M059J (cell line): ENCODE data around the gene SYNDIG1. TPM values are rescaled to one million over a fixed set of nuclear protein-coding genes. Genes with fewer than 3 reads are reported as not detected.

Source experiments
- DNase-seq: peaks from one replicate; pipeline ENCODE4 v3.0.0-alpha.2; 2012; ENCODE audit warnings: low read depth
- total RNA-seq: library from RNA; depleted of rRNA; stranded (reverse); fragments of >200 nt; shearing (Covaris generic); gene quantifications from 2 replicates; pipeline ENCODE4 v1.2.3, GENCODE V29; 2014

SYNDIG1 gene
- total RNA-seq, 1 experiment from 2014 or later: not detected

DNA sequence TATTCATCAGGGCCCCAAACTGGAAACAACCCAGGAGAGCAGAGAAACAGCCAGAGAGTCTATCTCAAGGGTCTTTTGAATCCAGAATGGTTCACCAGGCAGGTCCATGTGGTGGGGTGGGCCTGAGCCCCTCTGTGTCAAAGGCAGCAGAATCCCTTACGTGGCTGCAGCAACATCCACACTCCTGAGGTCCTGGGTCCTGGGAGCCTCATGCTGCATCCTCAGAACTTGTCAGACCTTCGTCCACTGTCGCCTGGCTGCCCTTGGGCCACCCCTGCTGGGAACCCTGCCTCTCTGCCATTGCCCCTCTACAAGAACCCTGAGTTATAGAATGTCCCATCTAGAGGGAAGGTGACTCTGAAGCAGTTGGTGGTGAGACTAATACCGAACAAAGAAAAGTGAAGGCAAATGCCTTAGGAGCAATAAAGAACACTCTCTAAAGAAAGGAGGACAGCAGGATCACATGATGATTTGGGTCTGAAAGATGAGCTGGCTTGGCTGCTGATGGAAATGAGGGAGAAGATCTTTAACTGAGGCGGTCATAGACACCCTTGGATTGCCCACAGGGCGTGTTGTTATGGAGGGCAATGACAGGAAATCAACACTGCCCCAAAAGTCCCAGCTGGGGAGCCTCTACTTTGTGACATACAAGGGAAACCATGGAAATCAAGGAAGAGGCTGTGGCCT, 161.2 kb downstream of the SYNDIG1 start:
- no peak for DNase-seq

DNA sequence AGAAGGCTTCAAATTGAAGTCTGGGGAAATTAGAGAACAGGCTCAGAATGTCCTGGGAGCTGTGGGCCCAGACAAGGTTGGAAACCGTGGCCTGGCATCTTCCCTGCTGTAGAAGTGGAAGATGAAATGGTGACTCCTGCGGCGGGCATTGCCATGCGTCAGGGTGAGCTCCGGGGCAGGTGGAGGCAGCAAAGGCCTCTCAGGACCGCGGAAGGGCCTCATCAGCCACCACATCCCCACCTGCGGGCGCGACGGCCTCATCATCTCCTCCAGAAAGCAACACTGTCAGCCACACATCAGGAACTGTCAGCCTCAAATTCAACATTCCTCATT, 161.7 kb downstream of the SYNDIG1 start:
- no peak for DNase-seq

DNA sequence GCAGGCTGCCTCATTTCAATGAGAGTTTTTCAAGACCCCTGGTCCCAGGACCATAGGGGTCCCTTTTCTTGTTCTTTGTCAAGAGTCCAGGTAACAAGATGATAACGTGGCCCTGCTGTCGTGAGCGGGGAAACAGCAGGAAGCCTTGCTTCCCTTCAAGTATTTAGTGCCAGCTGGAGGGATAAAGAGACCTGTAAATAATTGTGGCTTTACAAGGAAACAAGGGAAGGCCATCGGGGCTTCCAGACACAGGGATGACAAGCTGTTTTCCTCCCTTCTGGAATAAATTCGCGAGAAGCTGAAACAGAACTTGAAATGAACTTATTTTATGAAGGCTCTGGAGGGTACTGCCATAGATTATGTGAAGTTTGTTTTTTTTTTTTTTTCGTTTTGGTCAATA, 163.2 kb downstream of the SYNDIG1 start:
- no peak for DNase-seq

DNA sequence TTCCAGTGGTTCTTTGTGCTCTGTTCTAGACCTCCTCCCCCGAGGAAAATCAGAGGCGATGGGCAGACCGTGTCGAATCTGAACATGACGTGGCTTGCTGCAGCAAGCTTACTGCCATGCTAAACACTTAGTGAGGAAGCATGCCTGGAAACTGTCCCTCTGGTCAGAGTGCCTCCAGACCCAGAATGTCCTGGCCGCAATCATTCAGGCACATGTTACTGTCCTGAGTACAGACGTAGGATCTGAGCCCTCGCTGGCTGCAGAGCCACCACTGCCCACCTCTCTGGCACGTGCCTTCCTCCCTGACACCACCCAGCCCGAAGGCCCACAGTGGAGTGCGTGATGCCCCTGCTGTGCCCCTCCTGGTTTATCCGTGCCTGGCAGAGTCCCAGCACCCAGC, 163.6 kb downstream of the SYNDIG1 start:
- peak; percentile 47 for DNase-seq

DNA sequence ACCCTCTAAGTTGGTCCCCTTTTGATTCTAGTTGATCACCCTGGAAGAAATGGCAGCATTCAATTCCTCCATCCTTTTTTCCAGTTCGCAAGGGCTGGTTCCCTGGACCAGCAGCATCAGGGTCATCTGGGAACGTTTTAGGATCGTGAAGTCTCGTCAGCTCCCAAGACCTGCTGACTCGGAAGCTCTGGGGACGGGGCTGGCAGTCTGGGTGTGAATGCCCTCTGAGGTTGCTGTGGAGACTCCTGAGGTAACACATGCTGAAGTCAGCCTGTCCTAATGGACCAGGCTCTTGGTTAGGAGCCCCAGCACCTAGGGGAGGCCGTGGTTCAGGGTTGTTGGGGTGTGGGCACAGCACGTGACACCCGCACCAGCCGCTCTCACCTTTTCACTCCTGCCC, 164.1 kb downstream of the SYNDIG1 start:
- no peak for DNase-seq

DNA sequence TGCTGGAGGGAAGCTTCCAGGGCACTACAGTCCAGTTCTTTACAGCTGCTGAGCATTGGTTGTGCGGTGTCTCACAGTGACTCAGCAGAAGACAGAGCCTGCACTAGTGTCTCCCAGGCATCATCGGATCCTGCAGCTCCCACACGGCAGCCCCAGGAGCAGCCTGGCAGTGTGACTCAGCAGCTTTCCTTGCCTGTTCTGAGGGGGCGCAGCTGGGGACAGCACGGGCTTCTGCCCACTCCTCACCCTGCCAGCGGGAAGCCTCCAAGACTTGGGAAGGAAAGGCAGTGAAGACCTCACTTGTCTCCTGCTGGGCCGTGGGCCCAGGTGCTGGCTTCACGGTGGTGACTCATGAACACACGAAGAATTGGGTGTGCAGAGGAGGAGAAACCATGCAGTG, 165.4 kb downstream of the SYNDIG1 start:
- DNase-seq: peak; percentile 91

- DNase-seq: no peak
These were observed 167.2 kb downstream of the SYNDIG1 start for GRCh38 chr20:24636626-24637025.

- no peak for DNase-seq
These were observed 167.7 kb downstream of the SYNDIG1 start for GRCh38 chr20:24637087-24637486.

GRCh38 chr20:24637941-24638340, 168.5 kb downstream of the SYNDIG1 start:
- no peak for DNase-seq

DNA sequence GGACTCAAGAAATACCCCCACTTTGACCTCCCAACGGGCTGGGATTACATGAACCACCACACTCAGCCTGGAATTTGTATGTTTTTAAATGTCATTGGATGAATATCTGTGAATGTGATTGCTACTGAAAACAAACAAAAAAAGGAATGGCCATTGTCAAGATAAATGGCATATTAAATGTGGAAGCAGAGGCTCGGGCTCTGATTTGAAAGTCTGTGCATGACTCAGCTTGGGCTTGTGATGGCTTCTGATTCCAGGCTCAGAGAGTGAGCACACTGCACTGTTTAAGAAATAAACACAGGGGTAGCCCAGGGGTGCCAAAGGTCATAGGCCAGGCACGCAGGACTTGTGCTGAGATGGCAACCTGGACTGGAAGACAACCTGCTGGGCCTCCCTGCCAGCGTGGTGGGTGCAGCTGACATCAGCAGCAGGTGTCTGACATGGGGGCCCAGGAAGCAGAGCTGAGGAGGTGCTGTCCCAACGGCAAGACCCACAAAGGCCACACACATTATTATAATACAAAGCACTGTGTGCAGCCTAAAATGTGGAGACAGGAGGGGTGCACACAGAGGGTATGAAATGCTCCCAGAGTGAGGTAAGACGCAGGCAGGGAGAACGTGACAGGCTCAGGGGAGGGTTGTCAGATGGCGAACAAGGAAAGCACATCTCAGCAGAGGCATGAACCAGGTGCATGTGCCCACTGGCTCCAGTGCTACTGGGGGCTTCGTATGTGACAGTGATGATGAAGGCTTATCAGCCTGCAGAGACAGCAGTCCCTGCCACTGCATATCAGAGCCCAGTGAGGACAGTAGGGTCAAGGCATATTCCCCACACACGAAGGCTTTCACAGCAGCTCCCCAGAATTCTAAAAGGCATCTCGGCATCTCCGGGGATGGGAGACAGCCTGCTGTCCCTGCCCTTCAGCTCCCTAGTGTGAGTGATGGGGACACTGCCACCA, 169.4 kb downstream of the SYNDIG1 start:
- peak; percentile 18 for DNase-seq

DNA sequence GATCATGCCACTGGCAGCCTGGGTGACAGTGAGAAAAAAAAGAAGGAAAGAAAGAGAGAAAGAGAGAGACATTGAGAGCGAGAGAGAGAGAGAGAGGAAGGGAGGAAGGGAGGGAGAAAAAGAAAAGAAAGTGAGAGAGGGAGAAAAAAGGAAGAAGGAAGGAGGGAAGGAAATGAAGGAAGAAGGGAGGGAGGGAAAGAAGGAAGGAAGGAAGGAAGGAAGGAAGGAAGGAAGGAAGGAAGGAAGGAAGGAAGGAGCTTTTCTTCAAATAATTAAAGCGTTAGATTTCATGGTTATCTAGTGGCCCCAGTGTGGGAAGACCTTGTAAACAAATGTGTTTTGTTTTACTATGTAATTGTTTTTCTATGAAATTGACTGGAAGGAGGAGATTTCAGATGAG, 170.8 kb downstream of the SYNDIG1 start:
- DNase-seq: no peak

GRCh38 chr20:24640686-24641085, 171.3 kb downstream of the SYNDIG1 start:
- DNase-seq: no peak

- DNase-seq: no peak
These were observed 174.6 kb downstream of the SYNDIG1 start for GRCh38 chr20:24643731-24644626.

GRCh38 chr20:24646321-24646720, 176.9 kb downstream of the SYNDIG1 start:
- no peak for DNase-seq

- no peak for DNase-seq
These were observed 178.3 kb downstream of the SYNDIG1 start for GRCh38 chr20:24647713-24648112.

DNA sequence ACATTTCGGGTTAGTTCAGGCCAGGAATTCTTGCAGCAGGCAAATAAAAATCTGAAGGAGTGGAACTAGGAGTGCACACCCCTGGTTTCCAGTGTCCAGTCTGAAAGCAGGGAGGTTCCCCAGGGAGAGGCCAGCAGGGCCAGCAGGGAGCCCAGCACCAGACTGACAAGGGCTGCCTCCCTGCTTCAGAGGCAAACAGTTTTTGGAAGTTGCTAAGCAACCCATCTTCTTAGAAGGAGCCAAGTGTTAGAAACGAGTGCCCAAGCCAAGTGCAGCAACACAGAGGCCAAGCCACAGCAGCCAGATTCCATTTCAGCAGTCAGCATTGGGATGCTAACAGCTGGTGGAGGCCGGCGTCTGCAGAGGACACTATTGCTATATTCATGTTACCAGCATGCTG, 179.1 kb downstream of the SYNDIG1 start:
- no peak for DNase-seq

DNA sequence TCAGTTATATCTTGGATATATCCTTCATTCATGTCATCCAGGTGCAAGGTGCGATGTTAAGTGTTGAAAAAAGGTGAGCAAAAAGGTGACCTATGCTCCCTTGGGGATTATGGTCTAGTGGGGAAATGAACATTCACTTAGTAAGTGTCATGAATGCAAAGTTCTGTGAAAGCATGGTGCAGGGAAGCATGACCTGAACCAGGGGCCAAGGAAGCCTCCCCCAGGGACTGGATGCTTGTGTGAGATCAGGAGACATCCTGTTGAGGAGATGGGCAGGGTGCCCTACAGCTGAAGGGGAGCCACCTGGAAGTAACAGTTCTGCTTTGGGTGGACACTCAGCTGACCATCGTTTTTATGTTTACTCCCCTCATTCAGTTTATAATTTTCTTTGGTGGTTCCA, 179.5 kb downstream of the SYNDIG1 start:
- DNase-seq: no peak

GRCh38 chr20:24649787-24650490, 180.5 kb downstream of the SYNDIG1 start:
- peak; percentile 44 for DNase-seq

DNA sequence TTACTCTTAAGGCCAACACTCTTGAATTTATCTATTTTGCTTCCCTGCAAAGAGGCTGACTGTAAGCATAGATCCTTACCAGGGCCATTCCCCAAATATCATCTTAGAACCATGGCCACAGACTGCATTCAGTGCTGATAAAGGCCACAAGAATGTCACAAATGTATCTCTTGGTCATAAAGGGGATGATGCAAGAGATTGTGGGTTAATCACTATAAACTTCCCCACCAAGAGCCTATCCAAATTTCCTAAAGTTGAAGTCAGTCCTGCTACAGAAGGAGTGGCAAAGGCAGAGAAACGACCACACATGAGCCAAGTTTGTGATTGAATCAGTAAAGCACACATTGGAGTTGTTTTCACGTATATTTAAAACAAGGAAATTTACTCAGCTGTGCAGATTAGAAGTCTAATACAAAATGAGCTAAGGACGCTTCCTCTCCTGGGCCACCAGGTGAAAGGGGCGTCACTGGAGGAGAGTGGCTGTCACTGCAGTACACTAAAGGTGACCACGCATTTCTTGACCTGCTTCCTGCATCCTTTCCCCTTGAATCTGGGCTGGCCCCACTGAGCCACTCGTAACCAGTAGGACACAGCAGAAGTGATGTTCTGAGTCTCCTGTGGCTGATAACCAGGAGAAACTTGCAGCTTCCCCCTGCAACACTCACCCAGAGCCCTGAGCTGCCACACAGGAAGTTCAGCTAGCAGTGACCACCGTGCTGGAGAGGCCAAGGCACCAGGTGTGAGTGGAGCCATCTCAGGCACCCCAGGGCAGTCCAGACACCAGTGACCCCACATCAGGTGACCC, 181.9 kb downstream of the SYNDIG1 start:
- peak; percentile 97 for DNase-seq

DNA sequence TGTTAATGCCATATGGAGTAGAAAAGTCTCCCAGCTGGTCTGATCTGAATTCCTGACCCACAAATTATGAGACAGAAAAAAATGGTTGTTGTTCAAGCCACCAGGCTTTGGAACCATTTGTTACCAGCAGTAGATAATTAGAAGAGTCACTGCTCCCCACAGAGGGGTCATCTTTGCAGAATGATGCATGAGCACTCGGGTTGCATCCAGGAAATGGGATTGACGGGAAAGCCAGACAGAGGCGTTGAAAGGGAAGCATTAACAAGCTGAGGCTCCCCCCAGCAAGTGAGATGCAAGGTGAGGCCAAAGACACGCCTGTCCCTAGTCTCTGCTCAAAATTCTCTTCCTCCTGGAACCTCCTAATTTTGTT, 182.5 kb downstream of the SYNDIG1 start:
- DNase-seq: no peak

DNA sequence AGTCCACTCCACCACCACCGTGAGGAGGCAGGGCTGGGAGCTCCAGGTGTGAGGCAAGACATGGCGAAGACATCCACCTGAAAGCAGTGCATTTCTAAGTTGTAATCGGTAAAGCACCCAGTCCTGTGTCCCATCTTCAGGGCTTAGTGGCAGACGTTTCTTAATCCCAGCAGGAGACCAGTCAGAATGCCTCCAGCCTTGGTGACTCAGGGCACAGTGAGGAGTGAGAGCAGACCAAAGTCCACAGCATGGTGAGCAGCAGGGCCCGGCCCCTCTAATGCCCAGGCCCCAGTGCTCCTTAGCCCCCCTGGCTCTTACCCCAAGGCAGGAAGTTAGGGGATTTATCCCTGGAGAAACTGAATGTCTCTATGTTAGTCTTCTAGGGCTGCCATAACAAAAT, 183.9 kb downstream of the SYNDIG1 start:
- DNase-seq: peak; percentile 63
